Endothelial cell of umbilical vein (primary cell): ENCODE data around the gene RPA1. TPM values are rescaled to one million over a fixed set of nuclear protein-coding genes. Genes with fewer than 3 reads are reported as not detected.

ENCODE experiments used
- Bru-seq: library from RNA; stranded (reverse); fragments of 400-500 nt; gene quantifications from one replicate; lab custom pipeline; 2021; lab: Mats Ljungman, UMichigan
- BruChase-seq, 2 experiments: library from RNA; stranded (reverse); fragments of 400-500 nt; gene quantifications; one replicate each; lab custom pipeline; 2021; lab: Mats Ljungman, UMichigan
- BruUV-seq: library from RNA; stranded (reverse); fragments of 400-500 nt; replicated peaks from 2 replicates; lab custom pipeline; 2021; lab: Mats Ljungman, UMichigan
- CTCF ChIA-PET: fragments of 300-600, 350-600 bp; sonication (Branson Sonifier 250); formaldehyde crosslinking; loops from one replicate; lab custom pipeline; 2021; ENCODE audit warnings: antibody characterized with exemption, inconsistent platforms; lab: Charles Lee
- POLR2A ChIA-PET: fragments of 300-600, 350-600 bp; sonication (Branson Sonifier 250); formaldehyde crosslinking; loops from one replicate; lab custom pipeline; 2021; ENCODE audit warnings: antibody characterized with exemption, inconsistent platforms; lab: Charles Lee
- DNase-seq: peaks from one replicate; pipeline ENCODE4 v3.0.0-alpha.2; 2011; ENCODE audit warnings: low read depth, low spot score
- FAIRE-seq: peaks from 2 replicates; lab custom pipeline; 2011; peaks lifted over from hg19 to GRCh38; lab: Jason Lieb, UNC
- H2AFZ ChIP-seq: 2 replicates; pipeline ENCODE4 v1.6.0; 2012; ENCODE audit warnings: low read depth, low read length, control low read depth, inconsistent platforms
- H3K27ac ChIP-seq: 2 replicates; pipeline ENCODE4 v1.5.1; 2011; ENCODE audit warnings: low read depth, mild to moderate bottlenecking, control low read depth, low read length, moderate library complexity; ENCODE audit not compliant: insufficient read depth
- H3K27me3 ChIP-seq, 2 experiments: 2 replicates each; pipeline versions ENCODE4 v1.6.0 to v1.6.1; 2011; ENCODE audit warnings: low read length in 2 of 2, mixed read lengths in 1 of 2; ENCODE audit not compliant: control insufficient read depth in 2 of 2, insufficient read depth in 2 of 2
- H3K36me3 ChIP-seq, 2 experiments: 2 replicates in 1 of 2; 3 replicates in 1 of 2; pipeline ENCODE4 v1.5.1; 2011; ENCODE audit warnings: low read length in 2 of 2, mild to moderate bottlenecking in 1 of 2, moderate library complexity in 1 of 2; ENCODE audit not compliant: control insufficient read depth in 2 of 2, insufficient read depth in 2 of 2; ENCODE audit errors: extremely low read depth in 1 of 2
- H3K4me1 ChIP-seq: 3 replicates; pipeline ENCODE4 v1.5.1; 2011; ENCODE audit warnings: mild to moderate bottlenecking, low read length; ENCODE audit not compliant: control insufficient read depth, insufficient read depth; ENCODE audit errors: extremely low read depth
- H3K4me2 ChIP-seq: 2 replicates; pipeline ENCODE4 v1.6.1; 2011; ENCODE audit warnings: low read length, control low read depth, mixed read lengths; ENCODE audit not compliant: insufficient read depth
- H3K4me3 ChIP-seq, 3 experiments: fragments of 200-600 bp in 1 of 3; sonication (generic), shearing (Covaris generic) in 1 of 3; replicated peaks in 1 of 3; 2 replicates each; pipeline ENCODE4 v1.5.1; 2011 to 2016; ENCODE audit warnings: control low read depth in 3 of 3, low read length in 3 of 3, mild to moderate bottlenecking in 2 of 3, inconsistent platforms in 1 of 3, low read depth in 1 of 3, moderate library complexity in 1 of 3; ENCODE audit not compliant: insufficient read depth in 1 of 3
- H3K79me2 ChIP-seq: 2 replicates; pipeline ENCODE4 v1.6.0; 2012; ENCODE audit warnings: low read length, inconsistent platforms; ENCODE audit not compliant: control insufficient read depth, insufficient read depth
- H3K9ac ChIP-seq: replicated peaks from 2 replicates; pipeline ENCODE3; 2011; ENCODE audit warnings: low read length, control low read depth; ENCODE audit not compliant: insufficient read depth; ENCODE audit errors: extremely low read depth
- H3K9me1 ChIP-seq: replicated peaks from 3 replicates; pipeline ENCODE4 v1.6.0; 2011; ENCODE audit warnings: mild to moderate bottlenecking, low read length; ENCODE audit not compliant: control insufficient read depth, insufficient read depth; ENCODE audit errors: extremely low read depth
- H3K9me3 ChIP-seq: replicated peaks from 2 replicates; pipeline ENCODE4 v1.5.1; 2012; ENCODE audit warnings: low read length, inconsistent platforms; ENCODE audit not compliant: control insufficient read depth, insufficient read depth
- H4K20me1 ChIP-seq: replicated peaks from 2 replicates; pipeline ENCODE3; 2011; ENCODE audit warnings: mild to moderate bottlenecking, low read length; ENCODE audit not compliant: control insufficient read depth, insufficient read depth; ENCODE audit errors: extremely low read depth
- CTCF ChIP-seq, 2 donors: IDR thresholded peaks; 1 replicate in 1 of 2; 2 replicates in 1 of 2; pipeline ENCODE4 v1.5.1; 2011; ENCODE audit warnings: low read length in 2 of 2, mild to moderate bottlenecking in 2 of 2, moderate library complexity in 2 of 2, control low read depth in 1 of 2, inconsistent platforms in 1 of 2, low read depth in 1 of 2; ENCODE audit not compliant: insufficient read depth in 1 of 2; ENCODE audit errors: extremely low read depth in 1 of 2
- MYC ChIP-seq: IDR thresholded peaks from one replicate; pipeline ENCODE4 v1.6.1; 2011; ENCODE audit warnings: mild to moderate bottlenecking, low read depth, low read length
- POLR2A ChIP-seq: IDR thresholded peaks from 2 replicates; pipeline ENCODE4 v1.6.1; 2012; ENCODE audit warnings: low read depth, mild to moderate bottlenecking, control low read depth, low read length
- POLR2AphosphoS5 ChIP-seq: IDR thresholded peaks from 2 replicates; pipeline ENCODE4 v1.6.1; 2012; ENCODE audit warnings: low read depth, mild to moderate bottlenecking, control low read depth, low read length, moderate library complexity; ENCODE audit not compliant: insufficient read depth
- dilution Hi-C: fragments of 300-500 bp; cut with MboI; formaldehyde crosslinking; loops from one replicate; pipeline ENCODE4 v1.15.0; 2019; ENCODE audit warnings: low sequenced_read_pairs; ENCODE audit not compliant: extremely low pct_ligation_motif_present
- intact Hi-C: fragments of 100-400 bp; cut with micrococcal nuclease; formaldehyde crosslinking; loops from one replicate; pipeline ENCODE4 v1.10.0; 2022
- long read RNA-seq: library from polyadenylated mRNA; stranded (forward); transcript quantifications from one replicate; pipeline ENCODE4 v2.0.0, GENCODE V29; 2021
- polyA minus RNA-seq, 3 experiments: library from RNA; depleted of rRNA, polyadenylated mRNA; stranded (reverse); fragments of >200 nt; gene quantifications; 1 replicate in 1 of 3; 2 replicates in 2 of 3; pipeline ENCODE4 v1.2.3, GENCODE V29; 2011
- polyA plus RNA-seq, 4 experiments: library from polyadenylated mRNA; depleted of rRNA in 3 of 4; stranded (reverse) in 3 of 4; unstranded in 1 of 4; fragments of >200 nt; gene quantifications; 2 replicates each; pipeline versions ENCODE4 v1.2.1 to v1.2.3, GENCODE V29; 2011 to 2012; ENCODE audit warnings: missing spikeins in 1 of 4
- total RNA-seq: library from RNA; stranded (reverse); gene quantifications from 2 replicates; pipeline ENCODE4 v1.2.3, GENCODE V29; 2021
- TF ChIP-seq, protein P1 (sequence below): IDR thresholded peaks from 2 replicates; pipeline ENCODE4 v1.6.1; 2011; ENCODE audit not compliant: insufficient read depth, insufficient read length

RPA1 gene
- total RNA-seq, result 123 and 137 TPM in 2 replicates
- polyA plus RNA-seq, result 48.9 and 50.5 TPM in 2 replicates
- polyA plus RNA-seq (2011; cell fraction: cytosol; rRNA removed), result 82.7 and 97.9 TPM in 2 replicates
- polyA plus RNA-seq (2011; cell fraction: nucleus; rRNA removed), result 74.9 and 82.6 TPM in 2 replicates
- 62.7 and 84.0 TPM in 2 replicates for polyA plus RNA-seq (2012)
- polyA minus RNA-seq, result 65.3 and 96.0 TPM in 2 replicates
- polyA minus RNA-seq (2011; cell fraction: cytosol; rRNA and poly(A)+ RNA removed), result 62.6 TPM
- polyA minus RNA-seq (2011; cell fraction: nucleus; rRNA and poly(A)+ RNA removed), result 12.8 and 20.3 TPM in 2 replicates
- percentile 73 among the genes with signal in this experiment for Bru-seq, nascent RNA
- BruChase-seq, experiment 1, labeled RNA remaining after a 6-hour chase, result percentile 82 among the genes with signal in this experiment
- BruChase-seq, experiment 2, labeled RNA remaining after a 2-hour chase, result percentile 78 among the genes with signal in this experiment
- long read RNA-seq, full-length matches to known transcripts, result 203 of 290 reads
- long read RNA-seq, partial matches to known transcripts, result 71 of 290 reads
- long read RNA-seq, other reads (novel, unspliced or antisense), result 16 of 290 reads

- dilution Hi-C loops, result no loop called here
- FAIRE-seq (peak; percentile 84), DNase-seq (peak; percentile 94)
- peaks cover 11% of the 10 kb centered on the region for H3K4me1 ChIP-seq
- ChIA-PET CTCF (interaction anchor here (0.7 to 1.5 kb wide), 7 partner anchors 10 to 129 kb away, joined by 3 to 17 read pairs (median 4); no protein-coding TSS in a partner anchor), POLR2A (interaction anchor here (0.6 kb wide), 3 partner anchors 110 to 126 kb away, joined by 3 to 9 read pairs (median 5); no protein-coding TSS in a partner anchor)
- intact Hi-C loops, result loop anchor here (2.0 kb wide), 2 partner anchors 105 to 113 kb away; partner anchors contain the start of gene WDR81
- no peaks in the 10 kb centered on the region for H4K20me1 ChIP-seq
- peaks cover 0 to 4% of the 10 kb centered on the region in 2 experiments for H3K36me3 ChIP-seq
- H3K9me1 ChIP-seq, result no peaks in the 10 kb centered on the region
- peak within 1 kb of the TSS; percentile 84 to 96 (median 86) for H3K4me3 ChIP-seq
- no peaks in the 10 kb centered on the region for H3K9me3 ChIP-seq
- H3K4me2 ChIP-seq, result peak within 1 kb of the TSS; percentile 95
- peak within 1 kb of the TSS; percentile 77 for H3K9ac ChIP-seq
- no TSS peak for BruUV-seq
- no peaks in the 10 kb centered on the region for H3K27me3 ChIP-seq
- H3K79me2 ChIP-seq, result peaks cover 37% of the 10 kb centered on the region
- TF ChIP-seq POLR2AphosphoS5, result peak; percentile 92
- TF ChIP-seq, protein P1, sequence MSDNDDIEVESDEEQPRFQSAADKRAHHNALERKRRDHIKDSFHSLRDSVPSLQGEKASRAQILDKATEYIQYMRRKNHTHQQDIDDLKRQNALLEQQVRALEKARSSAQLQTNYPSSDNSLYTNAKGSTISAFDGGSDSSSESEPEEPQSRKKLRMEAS, result peak; percentile 89
- no peak for TF ChIP-seq CTCF (IDR thresholded peaks at IDR 0.05; ENCODE audit: extremely low read depth in 1 of 2, insufficient read depth in 1 of 2, low read depth in 1 of 2, low read length in 2 of 2)
- no peak for TF ChIP-seq MYC
- TF ChIP-seq POLR2A, result peak; percentile 78
- H3K27ac ChIP-seq, result peak within 1 kb of the TSS; percentile 23
- H2AFZ ChIP-seq, result peak within 1 kb of the TSS; percentile 97
Observed at GRCh38 chr17:1829592-1830257, at the start of gene RPA1, which contains the start of gene SMYD4. RPA1 (plus strand) TSS chr17:1830005; CDS start chr17:1830094, 89 bp downstream. SMYD4 (minus strand) TSS chr17:1829902; CDS start chr17:1827994, 1,908 bp downstream.
